K562 treated with DMSO at 1 percent for 48 hours (cell line): ENCODE results near the gene SPN. TPM values are rescaled to one million over a fixed set of nuclear protein-coding genes. Genes with fewer than 3 reads are reported as not detected.

Source experiments
- total RNA-seq: library from RNA; unstranded; fragments of 300-600 nt; gene quantifications from 2 replicates; pipeline ENCODE4 v1.2.3, GENCODE V29; 2022; ENCODE audit warnings: low replicate concordance; ENCODE audit errors: extremely low read depth

SPN gene
- total RNA-seq: not detected in 2 replicates

GRCh38 chr16:29663016-29663806, at the start of gene SPN:
Gene SPN (plus strand): TSS chr16:29663247. CDS start chr16:29663729, 482 bp downstream.

GRCh38 chr16:29678691-29679267, 15.7 kb downstream of the SPN start, which contains the start of gene QPRT:
Gene QPRT (plus strand): TSS chr16:29679180. CDS start chr16:29679198, 18 bp downstream.

Other genes starting within 250 kb of the SPN start
- not detected in 2 replicates for gene BOLA2, start 208.9 kb upstream of the SPN start, total RNA-seq
- not detected in 2 replicates for gene SLX1B, start 208.7 kb upstream of the SPN start, total RNA-seq
- gene SULT1A4, start 203.3 kb upstream of the SPN start, total RNA-seq: not detected in 2 replicates
- not detected in 2 replicates for gene NPIPB12, start 156.8 kb upstream of the SPN start, total RNA-seq
- gene QPRT, start 15.9 kb downstream of the SPN start, total RNA-seq: 166 TPM in 1 of 2 replicates, not detected in the other
- not detected in 2 replicates for gene C16orf54, start 82.7 kb downstream of the SPN start, total RNA-seq
- not detected in 2 replicates for gene ZG16, start 115.0 kb downstream of the SPN start, total RNA-seq
- 188 TPM in 1 of 2 replicates, not detected in the other for gene KIF22, start 127.5 kb downstream of the SPN start, total RNA-seq
- gene MAZ, start 143.3 kb downstream of the SPN start, total RNA-seq: not detected in 2 replicates
- not detected in 2 replicates for gene PRRT2, start 148.9 kb downstream of the SPN start, total RNA-seq
- gene PAGR1, start 152.9 kb downstream of the SPN start, total RNA-seq: not detected in 2 replicates
- gene MVP, start 157.2 kb downstream of the SPN start, total RNA-seq: not detected in 2 replicates
- gene CDIPT, start 200.0 kb downstream of the SPN start, total RNA-seq: not detected in 2 replicates
- gene SEZ6L2, start 236.3 kb downstream of the SPN start, total RNA-seq: not detected in 2 replicates
- gene ASPHD1, start 237.2 kb downstream of the SPN start, total RNA-seq: not detected in 2 replicates